Epithelial cell of esophagus (primary cell): Measurements from ENCODE around the gene CCDC195.
"Not testable (repeated sequence)": the region's sequence is repeated elsewhere in the genome, so short reads cannot be mapped to it uniquely, and the experiment has no call there.

ENCODE experiments used
- DNase-seq: peaks from one replicate; pipeline ENCODE4 v3.0.0; 2010; ENCODE audit warnings: low read depth
- H3K4me3 ChIP-seq: 2 replicates; pipeline ENCODE4 v1.5.1; 2011; ENCODE audit warnings: mild to moderate bottlenecking, low read length, control low read depth
- CTCF ChIP-seq: IDR thresholded peaks from 2 replicates; pipeline ENCODE4 v1.5.1; 2011; ENCODE audit warnings: low read depth, mild to moderate bottlenecking, low read length, control low read depth, inconsistent platforms; ENCODE audit not compliant: insufficient read depth; ENCODE audit errors: missing control alignments

Gene CCDC195

GRCh38 chr2:224671731-224672130 lies 44.4 kb downstream of the CCDC195 start:
- DNase-seq: no peak
- no peak overlapping the region for H3K4me3 ChIP-seq
- TF ChIP-seq CTCF: no peak

GRCh38 chr2:224670203-224670602 lies 46.0 kb downstream of the CCDC195 start:
- no peak overlapping the region for H3K4me3 ChIP-seq
- DNase-seq: no peak
- no peak for TF ChIP-seq CTCF

DNA sequence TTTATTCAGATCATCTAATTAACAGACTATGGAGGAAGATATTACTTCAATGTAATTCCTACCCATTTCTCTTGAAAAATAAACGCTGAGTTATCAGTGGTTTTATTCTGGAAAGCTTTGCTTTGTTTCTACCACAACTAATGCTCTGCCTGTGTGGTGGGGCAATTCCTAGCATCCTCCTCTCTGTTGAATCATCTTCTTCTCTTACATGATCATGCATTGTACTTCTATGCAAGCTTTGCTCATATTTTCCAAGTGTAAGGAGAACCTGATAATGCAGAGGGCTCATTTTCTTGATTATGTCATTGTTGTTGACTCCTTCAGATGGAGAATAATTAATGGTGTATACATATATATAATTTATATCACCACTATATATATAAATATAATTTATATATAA lies 46.7 kb downstream of the CCDC195 start:
- H3K4me3 ChIP-seq: no peak overlapping the region
- DNase-seq: no peak
- no peak for TF ChIP-seq CTCF

DNA sequence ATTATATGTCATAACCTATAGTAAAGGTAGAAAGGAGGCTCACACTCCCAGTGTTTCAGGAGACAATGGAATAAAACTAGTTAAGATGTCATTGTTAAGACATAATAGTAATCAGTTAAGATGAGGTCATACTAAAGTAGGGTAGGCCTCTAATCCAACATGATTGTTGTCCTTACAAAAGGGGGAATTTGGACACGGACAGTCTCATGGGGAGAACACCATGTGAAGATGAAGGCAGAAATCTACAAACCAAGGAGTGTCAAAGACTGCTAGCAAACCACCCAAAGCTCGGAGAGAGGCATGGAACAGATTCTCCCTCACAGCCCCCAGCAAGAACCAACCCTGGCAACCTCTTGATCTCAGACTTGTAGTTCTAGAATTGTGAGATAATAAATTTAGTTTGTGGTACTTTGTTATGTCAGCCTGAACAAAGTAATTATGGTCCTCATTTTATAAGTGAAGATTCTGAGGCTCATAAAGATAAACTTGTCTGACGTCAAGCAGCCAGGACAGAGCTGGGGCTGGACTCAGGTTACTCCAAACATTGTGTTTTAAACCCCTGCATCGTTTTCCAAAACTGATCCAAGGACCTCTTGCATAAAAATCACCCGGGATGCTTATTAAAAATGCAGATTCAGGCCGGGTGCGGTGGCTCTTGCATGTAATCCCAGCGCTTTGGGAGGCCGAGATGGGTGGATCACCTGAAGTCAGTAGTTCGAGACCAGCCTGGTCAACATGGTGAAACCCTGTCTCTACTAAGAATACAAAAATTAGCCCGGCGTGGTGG lies 47.8 kb downstream of the CCDC195 start:
- no peak for TF ChIP-seq CTCF
- H3K4me3 ChIP-seq: no peak overlapping the region
- no peak for DNase-seq

DNA sequence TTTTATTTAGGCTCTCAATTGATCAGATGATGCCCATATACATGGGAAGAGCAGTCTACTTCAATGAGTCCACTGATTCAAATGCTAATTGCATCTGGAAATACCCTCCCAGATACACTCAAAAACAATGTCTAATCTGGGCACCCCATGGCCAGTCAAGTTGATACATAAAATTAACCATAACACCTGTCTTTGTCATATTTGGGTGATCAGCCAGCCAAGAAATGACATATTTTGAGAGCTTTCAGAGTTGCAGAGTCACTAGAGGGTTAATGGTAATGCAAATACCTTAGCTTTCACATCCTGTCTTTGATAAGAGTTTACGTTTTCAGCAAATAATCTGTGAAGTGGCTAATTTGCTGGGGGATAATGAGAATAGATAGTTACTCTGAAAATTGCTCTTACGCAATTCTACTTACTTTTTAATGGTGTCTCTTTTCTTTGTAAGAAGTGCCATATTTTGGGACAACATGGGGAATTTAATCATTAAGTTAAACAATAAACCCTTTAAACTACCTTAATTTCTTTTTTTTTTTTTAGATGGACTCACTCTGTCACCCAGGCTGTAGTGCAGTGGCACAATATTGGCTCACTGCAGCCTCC lies 49.1 kb downstream of the CCDC195 start:
- no peak for DNase-seq
- H3K4me3 ChIP-seq: no peak overlapping the region

DNA sequence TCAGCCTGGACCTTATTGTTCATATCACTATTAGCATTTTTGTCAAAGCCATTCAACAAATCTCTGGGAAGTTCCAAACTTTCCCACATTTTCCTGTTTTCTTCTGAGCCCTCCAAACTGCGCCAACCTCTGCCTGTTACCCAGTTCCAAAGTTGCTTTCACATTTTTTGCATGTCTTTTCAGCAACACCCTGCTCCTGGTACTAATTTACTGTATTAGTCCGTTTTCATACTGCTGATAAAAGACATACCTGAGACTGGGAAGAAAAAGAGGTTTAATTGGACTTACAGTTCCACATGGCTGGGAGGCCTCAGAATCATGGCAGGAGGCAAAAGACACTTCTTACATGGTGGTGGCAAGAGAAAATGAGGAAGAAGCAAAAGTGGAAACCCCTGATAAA lies 52.8 kb downstream of the CCDC195 start:
- H3K4me3 ChIP-seq, DNase-seq: not testable (repeated sequence)

More for the DNA sequence above, 49.1 kb downstream of the CCDC195 start:
- no peak for TF ChIP-seq CTCF

DNA sequence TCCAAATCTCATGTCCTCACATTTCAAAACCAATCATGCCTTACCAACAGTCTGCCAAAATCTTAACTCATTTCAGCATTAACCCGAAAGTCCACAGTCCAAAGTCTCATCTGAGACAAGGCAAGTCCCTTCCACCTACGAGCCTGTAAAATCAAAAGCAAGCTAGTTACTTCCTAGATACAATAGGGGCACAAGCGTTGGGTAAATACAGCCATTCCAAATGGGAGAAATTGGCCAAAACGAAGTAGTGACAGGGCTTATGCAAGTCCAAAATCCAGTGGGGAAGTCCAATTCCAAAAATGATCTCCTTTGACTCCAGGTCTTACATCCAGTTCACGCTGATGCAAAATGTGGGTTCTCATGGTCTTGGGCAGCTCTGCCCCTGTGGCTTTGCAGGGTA lies 54.5 kb downstream of the CCDC195 start:
- H3K4me3 ChIP-seq, DNase-seq: not testable (repeated sequence)

GRCh38 chr2:224659714-224660113 lies 56.5 kb downstream of the CCDC195 start:
- DNase-seq: no peak
- TF ChIP-seq CTCF: no peak
- H3K4me3 ChIP-seq: no peak overlapping the region
